ENCODE results near the gene NR2C1.

GRCh38 chr12:95116773-95117172, 43.4 kb upstream of the NR2C1 start:
- TF ChIP-seq CTCF (IDR thresholded peaks at IDR 0.05) (no peak), POLR2A (IDR thresholded peaks at IDR 0.05) (no peak)
